ENCODE data around the gene TMEM176A. TPM values are rescaled to one million over a fixed set of nuclear protein-coding genes. Genes with fewer than 3 reads are reported as not detected.

TMEM176A gene
- total RNA-seq, 1 donor = 2.4 TPM

DNA sequence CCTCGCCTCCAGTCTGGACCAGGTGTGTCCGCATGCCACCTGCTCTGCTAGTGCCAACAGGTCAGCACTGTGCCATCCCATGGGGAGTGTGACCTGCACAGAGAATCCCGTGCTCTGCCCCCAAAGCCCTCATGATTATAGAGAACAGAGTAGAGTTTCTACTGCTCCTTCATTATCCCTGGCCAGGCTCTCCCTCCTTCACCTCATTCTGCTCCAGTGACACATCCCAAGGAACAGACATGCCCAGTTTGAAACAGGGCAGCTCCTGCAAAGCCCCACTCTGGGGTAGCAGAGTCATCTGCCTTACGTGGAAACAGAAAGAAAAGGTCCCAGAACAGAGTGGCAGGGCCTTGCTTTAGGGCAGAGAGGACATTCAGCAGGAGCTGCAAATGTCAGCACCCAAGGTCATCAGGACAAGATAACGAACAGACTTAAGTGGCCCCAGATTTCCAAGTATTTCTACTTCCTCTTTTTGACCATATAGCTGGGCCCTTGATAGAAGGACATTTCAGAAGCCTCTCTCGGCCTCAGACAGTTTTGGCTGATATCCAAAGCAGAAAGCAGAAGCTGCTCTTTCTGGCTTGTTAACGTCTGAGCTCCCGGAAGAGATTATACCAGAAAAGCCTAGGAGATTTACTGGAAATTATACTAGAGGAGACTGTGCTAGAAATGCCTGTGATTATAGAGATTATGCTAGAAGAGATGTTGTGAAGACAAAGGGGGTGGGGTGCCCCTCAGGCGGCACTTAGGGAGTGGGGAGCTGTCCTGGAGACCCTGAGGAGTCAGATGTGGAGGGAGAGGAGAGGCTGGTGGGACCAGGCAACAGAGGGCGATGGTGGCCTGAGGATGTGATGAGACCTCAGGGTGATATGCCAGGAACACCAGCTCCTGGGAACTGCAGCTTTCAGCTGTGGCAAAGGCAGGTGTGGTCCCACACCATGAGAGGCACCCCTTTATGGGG lies 13.0 kb upstream of the TMEM176A start:
- DNase-seq (ENCODE audit: low read depth in 2 of 3, low spot score in 2 of 3) = peak in 2 of 3 donors; percentile 76 to 88

GRCh38 chr7:150788474-150789269 lies 11.9 kb upstream of the TMEM176A start:
- DNase-seq (ENCODE audit: low read depth in 2 of 3, low spot score in 2 of 3) = peak in 1 of 3 donors; percentile 44

- DNase-seq (ENCODE audit: low read depth in 2 of 3, low spot score in 2 of 3) = no peak
Observed at GRCh38 chr7:150790416-150791075, 10.0 kb upstream of the TMEM176A start.

- DNase-seq (ENCODE audit: low read depth in 2 of 3, low spot score in 2 of 3) = no peak
Observed at GRCh38 chr7:150791304-150791703, 9.3 kb upstream of the TMEM176A start.

DNA sequence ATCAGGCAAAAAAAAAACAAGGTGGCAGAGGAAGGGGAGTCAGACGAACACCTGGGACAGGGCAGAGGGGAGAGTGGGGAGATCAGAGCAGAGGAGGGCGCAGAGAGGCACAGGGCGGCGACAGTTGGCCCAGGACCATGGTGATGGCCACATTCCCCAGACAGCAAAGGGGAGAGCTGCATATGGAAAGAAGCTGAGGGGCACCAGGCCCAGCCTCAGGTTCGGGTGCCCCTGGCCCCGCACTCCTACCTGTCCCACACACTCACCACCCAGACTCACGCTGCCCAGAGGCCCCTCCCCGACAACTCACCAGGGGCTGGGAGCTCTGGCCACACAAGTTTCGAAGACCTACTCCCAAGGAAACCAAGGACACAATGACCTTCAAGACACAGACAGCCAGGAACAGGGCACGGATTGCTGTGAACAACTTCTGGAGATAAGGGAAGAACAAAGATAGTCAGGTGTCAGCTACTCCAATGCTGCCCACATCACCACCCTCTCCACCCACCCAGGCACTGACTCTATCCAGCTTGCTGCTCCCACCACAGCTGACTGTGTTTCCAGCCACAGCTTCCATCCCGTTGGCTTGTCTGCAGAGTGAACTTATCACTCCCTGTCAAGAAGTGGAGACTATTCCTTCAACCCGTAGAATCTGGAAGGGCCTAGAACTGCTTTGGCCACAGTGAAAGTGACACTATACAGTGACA lies 8.7 kb upstream of the TMEM176A start:
- no peak for DNase-seq (ENCODE audit: low read depth in 2 of 3, low spot score in 2 of 3)

GRCh38 chr7:150793569-150794238 lies 6.9 kb upstream of the TMEM176A start:
- DNase-seq (ENCODE audit: low read depth in 2 of 3, low spot score in 2 of 3) = no peak

DNA sequence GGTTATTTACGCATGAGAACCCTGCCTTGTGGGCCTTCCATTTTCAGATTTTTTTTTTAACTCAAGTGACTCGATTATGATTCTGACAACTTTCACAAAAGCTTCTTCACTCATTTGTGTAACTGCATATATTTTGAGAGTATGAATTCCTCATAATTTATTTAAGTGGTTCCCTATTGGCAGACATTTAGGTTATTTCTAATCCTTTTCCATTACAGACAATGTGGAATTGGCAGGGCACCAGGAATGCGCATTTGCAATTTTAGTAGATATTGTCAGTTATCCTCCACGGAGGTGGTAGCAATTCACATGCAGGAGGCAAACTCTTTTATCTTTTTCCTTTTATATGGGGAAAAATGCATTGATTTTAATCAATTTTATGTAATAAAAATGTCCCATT lies 2.9 kb upstream of the TMEM176A start:
- no peak for DNase-seq (ENCODE audit: low read depth in 2 of 3, low spot score in 2 of 3)

DNA sequence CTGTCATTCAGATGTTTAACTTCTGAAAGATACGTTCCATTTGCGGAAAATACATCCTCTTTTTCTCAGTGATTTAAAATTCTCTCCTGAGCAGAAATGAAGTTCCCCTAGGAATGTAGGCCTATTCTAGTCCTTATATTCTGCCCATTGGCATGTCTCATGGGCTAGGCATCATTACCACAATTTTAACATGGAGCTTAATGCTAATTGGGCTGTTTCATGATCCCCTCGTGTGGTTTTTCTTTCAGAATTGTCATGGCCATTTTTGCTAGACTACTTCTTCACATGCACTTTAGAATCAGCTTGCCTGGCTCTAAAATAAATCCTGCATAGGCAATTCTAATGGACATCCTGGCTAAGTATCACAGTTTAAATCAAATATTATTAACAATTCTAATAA lies 1.4 kb upstream of the TMEM176A start:
- DNase-seq (ENCODE audit: low read depth in 2 of 3, low spot score in 2 of 3) = no peak

DNA sequence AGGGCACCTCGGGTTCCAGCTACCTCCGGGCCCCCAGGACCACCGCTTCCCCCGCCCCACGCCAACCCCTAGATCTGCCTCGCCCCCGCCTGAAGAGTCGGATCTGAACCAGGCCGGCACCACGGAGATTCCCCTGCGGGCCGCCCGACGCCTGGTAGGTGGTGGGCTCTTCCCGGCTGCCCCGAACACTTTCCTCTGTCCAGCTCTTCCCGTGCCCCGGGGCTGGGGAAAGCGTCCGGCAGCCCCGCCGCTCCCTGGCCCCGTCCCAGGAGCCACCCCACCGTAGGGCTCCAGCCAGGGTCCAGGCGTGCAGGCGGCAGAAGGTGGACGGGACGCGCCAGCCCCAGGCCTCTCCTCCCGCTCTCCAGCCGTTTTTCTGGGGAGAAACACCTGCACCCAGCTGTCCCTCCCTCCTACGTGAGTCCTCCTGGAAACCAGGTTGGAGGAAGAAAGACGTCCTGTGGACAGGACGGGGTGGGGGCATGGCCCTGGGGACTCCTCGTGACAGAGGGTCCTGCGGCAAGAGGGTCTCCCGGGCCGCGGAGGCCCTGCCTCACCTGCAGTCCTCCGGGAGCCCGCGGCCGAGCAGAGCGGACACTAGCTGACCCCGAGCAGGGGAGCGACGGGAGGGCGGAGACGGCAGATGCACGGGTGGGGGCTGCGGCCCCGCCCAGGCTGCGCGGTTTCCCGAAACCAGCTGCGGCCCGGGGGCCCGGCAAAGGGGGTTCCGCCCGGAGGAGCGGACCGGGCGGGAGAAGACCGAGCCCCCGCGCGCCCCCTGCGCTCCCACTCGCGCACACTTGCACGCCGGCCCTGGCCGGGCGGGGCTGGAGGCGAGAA lies 608 bp upstream of the TMEM176A start, which contains the start of gene TMEM176B:
TSS of gene TMEM176B (minus strand) at position 624 of the 840 bp plus-strand sequence. CDS start 3,795 bp downstream, outside the sequence.
- DNase-seq (ENCODE audit: low read depth in 2 of 3, low spot score in 2 of 3) = no peak

DNA sequence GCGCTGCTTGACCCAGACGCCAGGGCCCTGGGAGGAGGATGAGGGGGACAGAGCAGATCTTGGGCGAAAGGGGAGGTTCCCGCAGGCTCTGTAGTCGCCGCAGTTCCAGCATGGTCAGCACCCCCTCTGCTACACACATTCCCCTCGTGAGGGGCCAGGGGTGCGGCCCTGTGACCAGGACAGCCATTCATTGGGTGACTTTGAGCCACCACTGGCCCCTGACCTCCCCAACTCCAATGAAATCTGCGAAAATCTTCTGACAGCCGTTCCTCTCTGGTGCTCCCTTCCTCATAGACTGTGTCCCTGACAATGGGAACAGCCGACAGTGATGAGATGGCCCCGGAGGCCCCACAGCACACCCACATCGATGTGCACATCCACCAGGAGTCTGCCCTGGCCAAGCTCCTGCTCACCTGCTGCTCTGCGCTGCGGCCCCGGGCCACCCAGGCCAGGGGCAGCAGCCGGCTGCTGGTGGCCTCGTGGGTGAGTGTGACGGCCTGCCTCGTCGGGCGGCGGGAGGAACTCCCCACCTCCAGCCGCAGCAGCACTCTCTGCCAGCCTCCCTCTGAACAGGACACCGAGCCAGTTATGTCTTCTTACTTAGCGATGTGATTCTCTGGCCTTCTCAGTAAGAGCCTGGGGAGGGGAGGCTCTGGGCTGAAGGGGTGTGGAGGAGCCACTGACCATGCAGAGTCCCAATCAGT lies 825 bp downstream of the TMEM176A start:
- no peak for DNase-seq (ENCODE audit: low read depth in 2 of 3, low spot score in 2 of 3)

DNA sequence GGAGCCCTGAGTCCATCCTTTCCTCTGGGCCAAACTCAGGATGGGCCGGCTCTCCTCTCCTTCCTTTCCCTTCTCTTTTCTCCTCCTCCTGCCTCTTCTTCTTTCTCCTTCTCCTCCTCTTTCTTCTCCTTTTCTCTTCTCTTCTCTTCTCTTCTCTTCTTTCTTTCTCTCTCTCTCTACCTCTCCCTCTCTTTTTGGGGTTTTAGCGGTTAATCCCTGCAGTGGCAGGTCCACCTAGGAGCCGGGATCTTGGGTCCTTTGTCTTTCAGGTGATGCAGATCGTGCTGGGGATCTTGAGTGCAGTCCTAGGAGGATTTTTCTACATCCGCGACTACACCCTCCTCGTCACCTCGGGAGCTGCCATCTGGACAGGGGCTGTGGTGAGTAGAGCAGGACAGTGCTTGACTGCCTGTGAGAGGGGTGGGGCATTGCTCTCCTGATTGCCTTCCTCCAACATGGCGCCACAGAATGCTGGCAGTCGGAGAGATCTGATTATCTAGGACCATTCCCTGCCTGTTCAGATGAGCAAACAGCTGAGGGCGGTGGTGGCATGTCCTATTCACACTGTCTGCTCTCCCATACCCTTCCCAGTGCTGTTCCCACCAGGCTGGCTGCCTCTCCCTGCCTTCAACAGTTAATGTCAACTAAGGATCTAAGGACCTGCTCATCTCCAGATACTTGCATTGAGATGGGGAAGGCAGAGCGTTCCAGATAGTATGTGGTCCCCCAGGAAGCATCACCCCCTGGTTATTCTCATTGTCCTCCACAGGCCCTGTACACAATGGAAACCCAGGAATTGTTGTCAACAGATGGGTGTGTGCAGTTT lies 1.6 kb downstream of the TMEM176A start:
- no peak for DNase-seq (ENCODE audit: low read depth in 2 of 3, low spot score in 2 of 3)

GRCh38 chr7:150803161-150803860 lies 2.7 kb downstream of the TMEM176A start:
- DNase-seq (ENCODE audit: low read depth in 2 of 3, low spot score in 2 of 3) = no peak

DNA sequence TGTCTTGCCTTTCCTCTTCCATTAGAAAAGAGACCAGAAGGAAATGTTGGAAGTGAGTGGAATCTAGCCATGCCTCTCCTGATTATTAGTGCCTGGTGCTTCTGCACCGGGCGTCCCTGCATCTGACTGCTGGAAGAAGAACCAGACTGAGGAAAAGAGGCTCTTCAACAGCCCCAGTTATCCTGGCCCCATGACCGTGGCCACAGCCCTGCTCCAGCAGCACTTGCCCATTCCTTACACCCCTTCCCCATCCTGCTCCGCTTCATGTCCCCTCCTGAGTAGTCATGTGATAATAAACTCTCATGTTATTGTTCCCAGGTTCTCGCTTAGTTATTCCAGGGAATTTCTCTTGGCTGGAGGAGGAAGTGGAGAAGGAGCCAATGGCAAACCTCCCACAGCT lies 4.2 kb downstream of the TMEM176A start:
- no peak for DNase-seq (ENCODE audit: low read depth in 2 of 3, low spot score in 2 of 3)

DNA sequence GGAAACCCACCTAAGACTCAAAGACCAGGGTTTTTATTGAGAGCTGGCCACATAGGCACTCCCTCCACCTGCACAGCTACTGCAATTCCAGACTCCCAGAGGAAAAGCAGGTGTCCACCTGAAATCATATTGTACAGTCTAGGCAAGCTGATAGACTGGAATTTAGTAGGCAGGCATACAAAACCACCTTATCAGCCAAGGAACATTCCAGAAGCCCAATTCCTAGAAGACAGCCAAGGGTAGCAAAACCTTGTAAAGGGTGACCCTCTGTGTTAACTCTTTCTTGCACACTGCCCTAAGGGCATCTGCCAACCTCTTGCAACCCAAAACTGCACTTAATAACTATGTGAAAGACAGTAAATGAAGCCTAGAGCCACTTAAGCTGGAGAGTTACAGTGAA lies 5.3 kb downstream of the TMEM176A start:
- no peak for DNase-seq (ENCODE audit: low read depth in 2 of 3, low spot score in 2 of 3)

DNA sequence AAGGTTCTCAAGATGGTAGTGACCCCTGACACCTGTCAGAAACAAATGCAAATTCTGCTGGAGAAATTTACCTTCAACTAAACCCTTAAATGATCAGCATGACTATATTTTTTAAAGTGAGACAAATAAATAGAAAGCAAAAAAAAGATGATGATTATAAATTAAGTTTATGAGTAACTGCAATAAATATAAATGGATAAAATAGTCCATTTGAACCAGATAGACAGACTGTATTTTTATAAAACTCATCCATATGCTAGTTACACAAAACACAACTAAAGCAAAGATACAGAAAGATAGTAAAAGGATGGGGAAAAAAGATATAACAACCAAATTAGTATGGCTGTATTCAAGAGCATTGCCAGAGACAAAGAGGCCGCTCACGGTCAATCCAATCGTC lies 5.9 kb downstream of the TMEM176A start:
- no peak for DNase-seq (ENCODE audit: low read depth in 2 of 3, low spot score in 2 of 3)

GRCh38 chr7:150806863-150807262 lies 6.3 kb downstream of the TMEM176A start:
- no peak for DNase-seq (ENCODE audit: low read depth in 2 of 3, low spot score in 2 of 3)

Data from hematopoietic multipotent progenitor cell (in vitro differentiated cells).